ENCODE data around the gene HS6ST1. TPM values are rescaled to one million over a fixed set of nuclear protein-coding genes. Genes with fewer than 3 reads are reported as not detected.

The HS6ST1 gene
- total and polyA plus RNA-seq, 2 donors (not counting 3 experiments of a cell fraction or from before 2014, with no cell fraction given), result 12.8 to 19.4 TPM

DNA sequence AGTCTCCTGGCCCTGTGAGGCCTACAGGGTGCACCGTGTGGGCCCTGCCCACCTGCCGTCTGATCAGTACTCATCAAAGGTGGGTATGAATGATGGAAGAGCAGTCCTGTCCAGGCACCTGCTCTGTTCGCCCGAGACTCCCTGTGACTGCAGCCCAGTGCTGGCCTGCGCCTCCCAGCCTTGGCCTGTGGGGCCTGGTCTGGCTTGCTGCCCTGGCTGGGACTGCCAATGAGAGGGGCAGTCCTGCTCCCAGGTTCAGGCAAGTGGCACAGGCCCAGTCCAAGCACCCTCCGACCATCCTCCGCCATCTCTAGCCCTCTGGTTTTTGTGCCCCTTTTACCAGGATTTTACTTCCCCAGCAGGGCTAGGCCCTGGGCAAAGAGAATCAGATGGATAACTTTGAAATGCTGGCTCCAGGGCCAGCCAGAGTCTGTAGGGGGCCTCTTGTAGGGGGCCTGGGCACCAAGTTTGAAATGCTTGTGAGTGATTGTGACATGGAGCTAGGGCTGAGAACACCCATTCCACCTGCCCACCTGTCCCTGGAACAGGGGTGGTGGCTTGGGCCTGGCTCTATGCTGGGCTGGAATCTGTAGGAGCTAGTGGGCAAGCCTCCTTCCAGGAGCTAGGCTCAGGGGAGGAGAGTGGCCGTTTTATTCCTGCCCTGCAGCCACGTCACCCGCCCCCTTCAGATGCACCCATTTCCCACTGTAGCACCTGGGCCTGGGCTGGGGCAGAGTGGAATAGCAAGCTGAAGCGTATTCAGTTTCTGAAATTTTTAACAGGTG is 8.7 kb upstream of the HS6ST1 start:
- H2AFZ ChIP-seq (ENCODE audit: low read depth, low read length), result no peak overlapping the region
- DNase-seq (ENCODE audit: low read depth, low spot score) (no peak), FAIRE-seq (no peak)
- CTCF ChIA-PET, result no interaction called here
- no peaks in the 10 kb centered on the region for H3K27me3 ChIP-seq (ENCODE audit: control insufficient read depth in 2 of 2, insufficient read depth in 2 of 2, low read length in 2 of 2)
- no peaks in the 10 kb centered on the region for H4K20me1 ChIP-seq (replicated peaks; ENCODE audit: control insufficient read depth, extremely low read depth, insufficient read depth, low read length)
- no peak overlapping the region for H3K4me2 ChIP-seq (ENCODE audit: insufficient read depth, low read length)
- H3K36me3 ChIP-seq (ENCODE audit: control insufficient read depth in 2 of 2, extremely low read depth in 1 of 2, insufficient read depth in 2 of 2, low read length in 2 of 2), result no peaks in the 10 kb centered on the region
- H3K79me2 ChIP-seq (ENCODE audit: control insufficient read depth, insufficient read depth, low read length), result no peaks in the 10 kb centered on the region
- no TSS peak for BruUV-seq (replicated peaks)
- no peaks in the 10 kb centered on the region for H3K9me1 ChIP-seq (replicated peaks; ENCODE audit: control insufficient read depth, extremely low read depth, insufficient read depth, low read length)
- dilution Hi-C loops (cut with MboI; ENCODE audit: extremely low pct_ligation_motif_present, low sequenced_read_pairs) (no loop called here), intact Hi-C loops (cut with micrococcal nuclease) (loop anchor here (10.0 kb wide), 2 partner anchors 257 to 263 kb away; no protein-coding TSS in a partner anchor)
- H3K4me1 ChIP-seq (ENCODE audit: control insufficient read depth, extremely low read depth, insufficient read depth, low read length), result no peaks in the 10 kb centered on the region
- H3K4me3 ChIP-seq (replicated peaks in 1 of 3; ENCODE audit: insufficient read depth in 1 of 3, low read depth in 1 of 3, low read length in 3 of 3), result no peak overlapping the region
- TF ChIP-seq, protein P1, sequence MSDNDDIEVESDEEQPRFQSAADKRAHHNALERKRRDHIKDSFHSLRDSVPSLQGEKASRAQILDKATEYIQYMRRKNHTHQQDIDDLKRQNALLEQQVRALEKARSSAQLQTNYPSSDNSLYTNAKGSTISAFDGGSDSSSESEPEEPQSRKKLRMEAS (IDR thresholded peaks at IDR 0.05; ENCODE audit: insufficient read depth, insufficient read length), result no peak
- TF ChIP-seq MYC (IDR thresholded peaks at IDR 0.05; ENCODE audit: low read depth, low read length) (no peak), POLR2AphosphoS5 (IDR thresholded peaks at IDR 0.05; ENCODE audit: insufficient read depth, low read depth, low read length) (no peak), EZH2 (IDR thresholded peaks at IDR 0.05; ENCODE audit: borderline replicate concordance, low read depth, low read length, severe bottlenecking) (no peak), POLR2A (IDR thresholded peaks at IDR 0.05; ENCODE audit: low read depth, low read length) (no peak), GATA2 (IDR thresholded peaks at IDR 0.05; ENCODE audit: insufficient read depth, insufficient read length, low read depth, low read length) (no peak), JUN (IDR thresholded peaks at IDR 0.05; ENCODE audit: borderline replicate concordance, insufficient read depth, insufficient read length, low read depth) (no peak), FOS (IDR thresholded peaks at IDR 0.05; ENCODE audit: borderline replicate concordance, insufficient read depth, low read length) (no peak)
- TF ChIP-seq, protein P2, sequence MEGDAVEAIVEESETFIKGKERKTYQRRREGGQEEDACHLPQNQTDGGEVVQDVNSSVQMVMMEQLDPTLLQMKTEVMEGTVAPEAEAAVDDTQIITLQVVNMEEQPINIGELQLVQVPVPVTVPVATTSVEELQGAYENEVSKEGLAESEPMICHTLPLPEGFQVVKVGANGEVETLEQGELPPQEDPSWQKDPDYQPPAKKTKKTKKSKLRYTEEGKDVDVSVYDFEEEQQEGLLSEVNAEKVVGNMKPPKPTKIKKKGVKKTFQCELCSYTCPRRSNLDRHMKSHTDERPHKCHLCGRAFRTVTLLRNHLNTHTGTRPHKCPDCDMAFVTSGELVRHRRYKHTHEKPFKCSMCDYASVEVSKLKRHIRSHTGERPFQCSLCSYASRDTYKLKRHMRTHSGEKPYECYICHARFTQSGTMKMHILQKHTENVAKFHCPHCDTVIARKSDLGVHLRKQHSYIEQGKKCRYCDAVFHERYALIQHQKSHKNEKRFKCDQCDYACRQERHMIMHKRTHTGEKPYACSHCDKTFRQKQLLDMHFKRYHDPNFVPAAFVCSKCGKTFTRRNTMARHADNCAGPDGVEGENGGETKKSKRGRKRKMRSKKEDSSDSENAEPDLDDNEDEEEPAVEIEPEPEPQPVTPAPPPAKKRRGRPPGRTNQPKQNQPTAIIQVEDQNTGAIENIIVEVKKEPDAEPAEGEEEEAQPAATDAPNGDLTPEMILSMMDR (IDR thresholded peaks at IDR 0.05; ENCODE audit: extremely low read depth in 1 of 2, insufficient read depth in 1 of 2, low read depth in 1 of 2, low read length in 2 of 2), result no peak
- H3K9ac ChIP-seq (replicated peaks; ENCODE audit: extremely low read depth, insufficient read depth, low read length), result no peak overlapping the region
- H3K9me3 ChIP-seq (replicated peaks; ENCODE audit: control insufficient read depth, insufficient read depth, low read length), result no peaks in the 10 kb centered on the region
- no peak overlapping the region for H3K27ac ChIP-seq (ENCODE audit: insufficient read depth, low read depth, low read length)
- POLR2A ChIA-PET, result no interaction called here
